Measurements from ENCODE around the gene PTOV1.
"Not testable (repeated sequence)": the region's sequence is repeated elsewhere in the genome, so short reads cannot be mapped to it uniquely, and the experiment has no call there.

The PTOV1 gene

GRCh38 chr19:49818649-49819370 is 32.1 kb upstream of the PTOV1 start:
- Histone ChIP-seq H3K4me1 (ENCODE audit: insufficient read depth, low read length, severe bottlenecking) (peaks cover 61% of the 10 kb centered on the region), H3F3A (ENCODE audit: insufficient read depth, low read length) (peaks cover 10% of the 10 kb centered on the region), H2AFZ (ENCODE audit: low read length) (no peak overlapping the region), H3K9me3 (ENCODE audit: low read length) (no peaks in the 10 kb centered on the region), H3K9me2 (ENCODE audit: low read depth, low read length) (no peaks in the 10 kb centered on the region), H3K4me3 (ENCODE audit: low read depth, low read length, poor library complexity, severe bottlenecking) (peak overlapping the region; percentile 99), H3K27ac (ENCODE audit: low read depth, low read length, poor library complexity, severe bottlenecking) (peak overlapping the region; percentile 99), H3K36me3 (ENCODE audit: insufficient read depth, low read length) (peaks cover 37% of the 10 kb centered on the region), H3K79me2 (ENCODE audit: insufficient read depth, low read length) (peaks cover 31% of the 10 kb centered on the region), H4K20me1 (ENCODE audit: insufficient read depth, low read length) (no peaks in the 10 kb centered on the region), H3K4me2 (ENCODE audit: low read length) (peak overlapping the region; percentile 88), H3K27me3 (ENCODE audit: insufficient read depth, low read length) (no peaks in the 10 kb centered on the region), H3K9ac (ENCODE audit: low read length) (peak overlapping the region; percentile 100)
- TF ChIP-seq EZH2 (IDR thresholded peaks at IDR 0.05; ENCODE audit: borderline replicate concordance, low read length) (no peak), CTCF (IDR thresholded peaks at IDR 0.05; ENCODE audit: low read length) (no peak)

GRCh38 chr19:49819452-49820115 is 31.4 kb upstream of the PTOV1 start:
- not testable (repeated sequence) for H3K9me3 ChIP-seq (ENCODE audit: low read length); H3K9me2 ChIP-seq (ENCODE audit: low read depth, low read length); H3F3A ChIP-seq (ENCODE audit: insufficient read depth, low read length); H4K20me1 ChIP-seq (ENCODE audit: insufficient read depth, low read length); H2AFZ ChIP-seq (ENCODE audit: low read length); H3K27me3 ChIP-seq (ENCODE audit: insufficient read depth, low read length)
- Histone ChIP-seq H3K4me3 (ENCODE audit: low read depth, low read length, poor library complexity, severe bottlenecking) (peak overlapping the region; percentile 99), H3K79me2 (ENCODE audit: insufficient read depth, low read length) (peaks cover 38% of the 10 kb centered on the region), H3K9ac (ENCODE audit: low read length) (peak overlapping the region; percentile 100), H3K36me3 (ENCODE audit: insufficient read depth, low read length) (peaks cover 45% of the 10 kb centered on the region), H3K27ac (ENCODE audit: low read depth, low read length, poor library complexity, severe bottlenecking) (peak overlapping the region; percentile 99), H3K4me1 (ENCODE audit: insufficient read depth, low read length, severe bottlenecking) (peaks cover 61% of the 10 kb centered on the region), H3K4me2 (ENCODE audit: low read length) (peak overlapping the region; percentile 88)

- Histone ChIP-seq H2AFZ (ENCODE audit: low read length) (no peak overlapping the region), H3K9me3 (ENCODE audit: low read length) (no peaks in the 10 kb centered on the region), H3K4me3 (ENCODE audit: low read depth, low read length, poor library complexity, severe bottlenecking) (peak overlapping the region; percentile 99), H3K9ac (ENCODE audit: low read length) (peak overlapping the region; percentile 100), H3K4me2 (ENCODE audit: low read length) (peak overlapping the region; percentile 88), H3K27me3 (ENCODE audit: insufficient read depth, low read length) (no peaks in the 10 kb centered on the region), H3F3A (ENCODE audit: insufficient read depth, low read length) (no peaks in the 10 kb centered on the region), H3K79me2 (ENCODE audit: insufficient read depth, low read length) (peaks cover 44% of the 10 kb centered on the region), H3K36me3 (ENCODE audit: insufficient read depth, low read length) (peaks cover 50% of the 10 kb centered on the region), H3K4me1 (ENCODE audit: insufficient read depth, low read length, severe bottlenecking) (peaks cover 64% of the 10 kb centered on the region), H3K27ac (ENCODE audit: low read depth, low read length, poor library complexity, severe bottlenecking) (peak overlapping the region; percentile 99), H3K9me2 (ENCODE audit: low read depth, low read length) (no peaks in the 10 kb centered on the region), H4K20me1 (ENCODE audit: insufficient read depth, low read length) (no peaks in the 10 kb centered on the region)
- TF ChIP-seq CTCF (IDR thresholded peaks at IDR 0.05; ENCODE audit: low read length), result no peak
- no peak for TF ChIP-seq EZH2 (IDR thresholded peaks at IDR 0.05; ENCODE audit: borderline replicate concordance, low read length)
These were observed 30.8 kb upstream of the PTOV1 start for GRCh38 chr19:49820125-49820524.

Data from OCI-LY1 (cell line).